NB4 (cell line): ENCODE data around the gene SH3PXD2A.

Experiments used
- DNase-seq: peaks from one replicate; pipeline ENCODE4 v3.0.0; 2010; ENCODE audit warnings: low read depth
- H3K4me3 ChIP-seq: one replicate; pipeline ENCODE4 v1.5.1; 2011; ENCODE audit warnings: mild to moderate bottlenecking, low read depth, low read length, moderate library complexity
- CTCF ChIP-seq: IDR thresholded peaks from one replicate; pipeline ENCODE4 v1.5.1; 2012; ENCODE audit warnings: low read depth, low read length
- MAX ChIP-seq: IDR thresholded peaks from 2 replicates; pipeline ENCODE4 v1.6.1; 2011; ENCODE audit warnings: low read depth, low read length
- MYC ChIP-seq: IDR thresholded peaks from 2 replicates; pipeline ENCODE4 v1.6.1; 2011; ENCODE audit warnings: low read depth, low read length
- POLR2A ChIP-seq: IDR thresholded peaks from 2 replicates; pipeline ENCODE4 v1.6.1; 2011; ENCODE audit warnings: mild to moderate bottlenecking; ENCODE audit not compliant: insufficient read length; ENCODE audit errors: extremely low read depth

The SH3PXD2A gene

DNA sequence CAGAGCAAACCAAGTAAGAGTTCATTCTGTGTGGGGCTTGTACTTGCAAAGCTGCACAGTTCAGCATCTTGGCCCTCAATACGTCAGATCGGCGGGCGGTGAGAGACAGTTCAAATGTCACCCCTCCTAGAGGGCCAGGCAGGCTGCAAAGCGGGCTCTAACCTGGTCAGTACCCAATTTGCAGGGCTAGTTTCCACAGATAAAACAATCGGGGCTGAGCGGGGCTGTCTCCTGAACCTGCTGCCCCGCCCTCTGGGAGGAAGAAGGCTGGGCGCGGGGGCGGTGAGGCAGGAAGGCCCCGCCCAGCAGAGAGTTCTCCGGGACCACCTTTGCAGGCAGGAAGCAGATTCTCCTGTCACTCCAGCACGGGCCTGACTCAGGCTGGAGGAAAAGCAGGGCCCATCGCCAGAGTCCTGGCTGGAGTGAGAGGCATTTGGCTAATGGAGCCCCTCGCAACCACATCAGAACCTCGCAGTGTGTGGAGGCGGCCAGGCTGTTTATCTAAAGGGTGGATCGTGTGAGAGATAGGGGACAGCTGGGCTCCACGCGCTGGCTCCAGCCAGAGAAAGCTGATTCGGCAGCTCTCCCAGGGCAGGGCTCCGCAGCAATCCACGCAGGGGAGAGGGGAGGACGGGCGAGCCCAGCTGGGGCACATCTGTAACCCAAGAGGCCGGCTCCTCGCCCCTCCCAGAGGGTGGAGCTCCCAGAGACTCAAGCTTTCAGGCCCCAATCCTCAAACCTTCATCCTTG is 83.1 kb downstream of the SH3PXD2A start:
- peak; percentile 83 for DNase-seq
- H3K4me3 ChIP-seq, result peak overlapping the region; percentile 41
- TF ChIP-seq POLR2A (no peak), MAX (peak; percentile 48; the same call in 1 of the 2 replicates), CTCF (no peak), MYC (no peak; the same call in 1 of the 2 replicates)

DNA sequence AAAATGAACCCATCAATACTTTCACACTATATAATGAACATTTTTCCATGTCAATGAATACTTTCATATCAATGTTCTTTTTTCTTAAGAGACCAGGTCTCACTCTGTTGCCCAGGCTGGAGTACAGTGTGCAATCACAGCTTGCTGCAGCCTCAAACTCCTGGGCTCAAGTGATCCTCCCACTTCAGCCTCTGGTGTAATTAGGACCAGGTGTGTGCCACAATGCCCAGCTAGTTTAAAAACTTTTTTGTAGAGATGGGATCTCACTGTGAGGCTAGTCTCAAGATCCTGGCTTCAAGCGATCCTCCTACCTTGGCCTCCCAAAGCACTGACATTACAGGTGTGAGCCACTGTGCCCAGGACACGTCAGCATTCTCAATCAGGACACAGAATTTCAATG is 85.2 kb downstream of the SH3PXD2A start:
- DNase-seq, result no peak
- TF ChIP-seq MAX, result no peak
- no peak for TF ChIP-seq CTCF
- TF ChIP-seq POLR2A, result no peak
- TF ChIP-seq MYC, result no peak
- no peak overlapping the region for H3K4me3 ChIP-seq

GRCh38 chr10:103769176-103769575 is 86.2 kb downstream of the SH3PXD2A start:
- TF ChIP-seq POLR2A, result no peak
- TF ChIP-seq MAX, result no peak
- no peak for TF ChIP-seq MYC
- TF ChIP-seq CTCF, result no peak
- no peak overlapping the region for H3K4me3 ChIP-seq
- DNase-seq, result peak; percentile 27

DNA sequence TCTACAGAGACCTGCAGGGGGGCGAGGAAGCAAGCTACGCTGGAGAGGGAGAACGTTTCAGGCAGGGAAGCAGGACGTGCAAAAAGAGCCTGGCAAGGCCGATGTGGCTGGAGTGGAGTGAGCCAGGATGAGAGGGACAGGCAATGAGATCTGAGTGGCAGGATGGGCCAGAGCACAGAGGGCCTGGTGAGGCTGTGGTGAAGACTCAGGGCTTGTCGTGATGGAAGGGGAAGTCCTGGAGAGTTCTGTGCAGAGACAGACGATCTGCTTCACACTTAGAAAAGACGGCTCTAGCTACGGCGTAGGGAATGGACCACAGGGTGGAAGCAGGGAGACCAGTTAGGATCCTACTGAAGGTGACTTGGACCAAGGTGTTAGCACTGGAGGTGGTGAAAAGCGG is 87.0 kb downstream of the SH3PXD2A start:
- DNase-seq, result peak; percentile 50
- no peak overlapping the region for H3K4me3 ChIP-seq
- TF ChIP-seq CTCF (no peak), POLR2A (no peak), MAX (no peak), MYC (no peak)

- peak; percentile 31 for DNase-seq
- TF ChIP-seq MYC (no peak), MAX (no peak), CTCF (no peak), POLR2A (no peak)
- no peak overlapping the region for H3K4me3 ChIP-seq
Measured at GRCh38 chr10:103767756-103768155, 87.6 kb downstream of the SH3PXD2A start.
